CD4-positive, alpha-beta T cell (primary cell): Measurements from ENCODE around the gene NEU1. TPM values are rescaled to one million over a fixed set of nuclear protein-coding genes. Genes with fewer than 3 reads are reported as not detected.
"Not testable (repeated sequence)": the region's sequence is repeated elsewhere in the genome, so short reads cannot be mapped to it uniquely, and the experiment has no call there.

Experiments
- ATAC-seq: fragments of 200-7000 bp; cut with Tn5 transposase; one replicate; pipeline ENCODE4 v1.10.0; 2022; ENCODE audit warnings: mild to moderate bottlenecking; ENCODE audit not compliant: poor library complexity
- CTCF ChIA-PET: fragments of 350-600 bp; sonication (Branson Sonifier 250); formaldehyde crosslinking; loops from one replicate; lab custom pipeline; 2021; ENCODE audit warnings: antibody characterized with exemption, inconsistent platforms; lab: Charles Lee
- POLR2A ChIA-PET: fragments of 350-600 bp; sonication (Branson Sonifier 250); formaldehyde crosslinking; loops from one replicate; lab custom pipeline; 2021; ENCODE audit warnings: antibody characterized with exemption, inconsistent platforms; lab: Charles Lee
- DNase-seq, 14 experiments: peaks; one replicate each; pipeline ENCODE4 v3.0.0-alpha.2; 2013 to 2020; ENCODE audit warnings: mixed read lengths in 2 of 14
- H3K27ac ChIP-seq, 2 donors: one replicate each; pipeline versions ENCODE4 v1.5.1 to v1.7.0; 2013; ENCODE audit warnings: low read length in 2 of 2, low read depth in 1 of 2, mild to moderate bottlenecking in 1 of 2
- H3K27me3 ChIP-seq, 2 experiments: 1 replicate in 1 of 2; 2 replicates in 1 of 2; pipeline versions ENCODE4 v1.6.1 to v1.7.0; 2013; ENCODE audit warnings: low read length in 2 of 2, control low read depth in 1 of 2, mild to moderate bottlenecking in 1 of 2, moderate library complexity in 1 of 2; ENCODE audit not compliant: insufficient read depth in 2 of 2, control insufficient read depth in 1 of 2
- H3K36me3 ChIP-seq: one replicate; pipeline ENCODE4 v1.6.1; 2013; ENCODE audit warnings: low read length, control low read depth; ENCODE audit not compliant: insufficient read depth
- H3K4me1 ChIP-seq: one replicate; pipeline ENCODE4 v1.6.1; 2013; ENCODE audit warnings: low read length, control low read depth; ENCODE audit not compliant: insufficient read depth
- H3K4me3 ChIP-seq: one replicate; pipeline ENCODE4 v1.5.1; 2013; ENCODE audit warnings: mild to moderate bottlenecking, low read length, moderate library complexity
- H3K9me3 ChIP-seq, 2 experiments: 1 replicate in 1 of 2; 2 replicates in 1 of 2; pipeline versions ENCODE4 v1.6.1 to v1.7.0; 2013; ENCODE audit warnings: low read length in 2 of 2, mild to moderate bottlenecking in 2 of 2, control low read depth in 1 of 2, moderate library complexity in 1 of 2; ENCODE audit not compliant: control insufficient read depth in 1 of 2, insufficient read depth in 1 of 2
- H3K27ac Mint-ChIP-seq: one replicate; pipeline ENCODE4 v1.8.0; 2020; ENCODE audit warnings: mixed read lengths
- H3K27me3 Mint-ChIP-seq: one replicate; pipeline ENCODE4 v1.8.0; 2021; ENCODE audit warnings: mixed read lengths
- H3K36me3 Mint-ChIP-seq: one replicate; pipeline ENCODE4 v1.8.0; 2021; ENCODE audit warnings: low read depth, mixed read lengths
- H3K4me1 Mint-ChIP-seq: one replicate; pipeline ENCODE4 v1.8.0; 2021; ENCODE audit warnings: low read depth, mixed read lengths
- H3K4me3 Mint-ChIP-seq: one replicate; pipeline ENCODE4 v1.8.0; 2020; ENCODE audit warnings: mild to moderate bottlenecking, mixed read lengths
- H3K9me3 Mint-ChIP-seq: one replicate; pipeline ENCODE4 v1.8.0; 2020; ENCODE audit warnings: mixed read lengths
- CTCF ChIP-seq: fragments of 200-600 bp; IDR thresholded peaks from one replicate; pipeline ENCODE4 v1.8.0; 2022; ENCODE audit warnings: antibody characterized with exemption, mild to moderate bottlenecking
- intact Hi-C, 2 experiments: fragments of 100-400 bp; cut with DNase I in 1 of 2; cut with micrococcal nuclease in 1 of 2; formaldehyde crosslinking; loops; one replicate each; pipeline versions ENCODE4 v1.15.1 to v1.9.0; 2023 to 2025; cut with DNase I, micrococcal nuclease
- total RNA-seq, 174 experiments: library from RNA in 2 of 174; stranded (reverse) in 2 of 174; gene quantifications; one replicate each; pipeline ENCODE4 v1.2.3 and lab custom pipeline; 2021 to 2026

The NEU1 gene
- total RNA-seq, 2 experiments from 2014 or later, result 19.7 to 21.1 TPM

- no peaks in the 10 kb centered on the region for H3K27me3 Mint-ChIP-seq
- CTCF ChIA-PET, result interaction anchor here (0.7 to 1.3 kb wide), 4 partner anchors 10 to 275 kb away, joined by 3 to 10 read pairs (median 4); no protein-coding TSS in a partner anchor
- peaks cover 45% of the 10 kb centered on the region for H3K4me1 ChIP-seq
- H3K36me3 ChIP-seq, result no peaks in the 10 kb centered on the region
- H3K27ac Mint-ChIP-seq, result peak overlapping the region; percentile 71
- DNase-seq (no peak), ATAC-seq (no peak)
- H3K9me3 Mint-ChIP-seq, result no peaks in the 10 kb centered on the region
- H3K4me1 Mint-ChIP-seq, result peaks cover 46% of the 10 kb centered on the region
- no peaks in the 10 kb centered on the region for H3K9me3 ChIP-seq
- peaks cover 13% of the 10 kb centered on the region for H3K36me3 Mint-ChIP-seq
- H3K27me3 ChIP-seq, result no peaks in the 10 kb centered on the region
- no peak overlapping the region for H3K4me3 ChIP-seq
- H3K4me3 Mint-ChIP-seq, result peak overlapping the region; percentile 88
- peak overlapping the region in 1 of 2 donors; percentile 2 for H3K27ac ChIP-seq
- intact Hi-C loops, result loop anchor here (2.0 to 5.0 kb wide), 2 partner anchors 83 to 91 kb away; partner anchors contain the start of genes CLIC1 (in 1 of the 2) and DDAH2 (in 1 of the 2)
- TF ChIP-seq CTCF, result no peak
- POLR2A ChIA-PET, result interaction anchor here (1.2 to 1.6 kb wide), 2 partner anchors 84 to 156 kb away, joined by 3 to 7 read pairs; partner anchors contain the start of gene GPANK1
These were observed 42.7 kb downstream of the NEU1 start for GRCh38 chr6:31819871-31820299.

GRCh38 chr6:31817929-31818511, 44.6 kb downstream of the NEU1 start:
- TF ChIP-seq CTCF, result peak; percentile 26
- peak overlapping the region; percentile 22 to 37 for H3K27ac ChIP-seq
- ChIA-PET CTCF (interaction anchor here (0.8 to 1.6 kb wide), 11 partner anchors 8 to 106 kb away, joined by 3 to 8 read pairs (median 5); partner anchors contain the start of genes HSPA1B, LSM2, MSH5 and VARS1), POLR2A (interaction anchor here (0.9 to 2.5 kb wide), 16 partner anchors 9 to 236 kb away, joined by 3 to 22 read pairs (median 5); partner anchors contain the start of genes ABHD16A, BAG6, C6orf47 and DDAH2)
- not testable (repeated sequence) for H3K36me3 ChIP-seq, ATAC-seq, H3K9me3 Mint-ChIP-seq, H3K27me3 ChIP-seq, H3K9me3 ChIP-seq, H3K27me3 Mint-ChIP-seq
- H3K4me3 Mint-ChIP-seq, result peak overlapping the region; percentile 86
- H3K4me3 ChIP-seq, result peak overlapping the region; percentile 69
- peak overlapping the region; percentile 89 for H3K27ac Mint-ChIP-seq
- peak in 1 of 14 experiments; percentile 23 for DNase-seq
- intact Hi-C loops, result loop anchor here in 1 of 2 experiments (5.0 kb wide), 1 partner anchor 81 kb away; the partner anchor contains the start of gene CLIC1
- peaks cover 13% of the 10 kb centered on the region for H3K36me3 Mint-ChIP-seq
- H3K4me1 Mint-ChIP-seq, result peaks cover 57% of the 10 kb centered on the region
- H3K4me1 ChIP-seq, result peaks cover 57% of the 10 kb centered on the region

GRCh38 chr6:31817133-31817928, 45.3 kb downstream of the NEU1 start:
- peaks cover 57% of the 10 kb centered on the region for H3K4me1 Mint-ChIP-seq

More at GRCh38 chr6:31817133-31817928, 45.3 kb downstream of the NEU1 start:
- Mint-ChIP-seq H3K27ac (peak overlapping the region; percentile 89), H3K4me3 (peak overlapping the region; percentile 86), H3K36me3 (peaks cover 13% of the 10 kb centered on the region)
- POLR2A ChIA-PET, result interaction anchor here (0.7 to 2.5 kb wide), 17 partner anchors 10 to 235 kb away, joined by 3 to 22 read pairs (median 5); partner anchors contain the start of genes ABHD16A, BAG6, C6orf47 and DDAH2
- TF ChIP-seq CTCF, result peak; percentile 62
- intact Hi-C loops, result loop anchor here in 1 of 2 experiments (5.0 kb wide), 1 partner anchor 80 kb away; the partner anchor contains the start of gene CLIC1
- H3K27me3 Mint-ChIP-seq, H3K9me3 Mint-ChIP-seq, H3K27me3 ChIP-seq, H3K9me3 ChIP-seq, H3K36me3 ChIP-seq: not testable (repeated sequence)
- Histone ChIP-seq H3K4me3 (peak overlapping the region; percentile 69), H3K4me1 (peaks cover 56% of the 10 kb centered on the region), H3K27ac (peak overlapping the region; percentile 37 to 56)
- CTCF ChIA-PET, result interaction anchor here (0.8 to 1.6 kb wide), 10 partner anchors 9 to 105 kb away, joined by 3 to 8 read pairs (median 5); partner anchors contain the start of genes HSPA1B, LSM2, MSH5 and VARS1
- peak in 3 of 14 experiments; percentile 68 to 78 (median 71) for DNase-seq
- ATAC-seq, result peak; percentile 53
